OCI-LY7 (cell line): ENCODE data around the gene STXBP5. TPM values are rescaled to one million over a fixed set of nuclear protein-coding genes. Genes with fewer than 3 reads are reported as not detected.

Experiments
- BruUV-seq: library from RNA; stranded (reverse); fragments of 400-500 nt; replicated peaks from 2 replicates; lab custom pipeline; 2021; lab: Mats Ljungman, UMichigan
- CTCF ChIA-PET: fragments of 300-600 bp; sonication (Branson Sonifier 250); formaldehyde crosslinking; loops from one replicate; lab custom pipeline; 2022; ENCODE audit warnings: antibody characterized with exemption; ENCODE audit not compliant: unreplicated experiment; lab: Charles Lee
- POLR2A ChIA-PET: fragments of 300-600 bp; sonication (Branson Sonifier 250); formaldehyde crosslinking; loops from one replicate; lab custom pipeline; 2022; ENCODE audit warnings: antibody characterized with exemption; lab: Charles Lee
- DNase-seq: peaks from one replicate; pipeline ENCODE4 v3.0.0-alpha.2; 2015; ENCODE audit warnings: low spot score
- H2AFZ ChIP-seq: fragments of 200-600 bp; sonication (generic), shearing (Covaris generic); 2 replicates; pipeline ENCODE4 v1.6.1; 2014; ENCODE audit warnings: mild to moderate bottlenecking, antibody characterized with exemption, low read length, moderate library complexity
- H3K27ac ChIP-seq: fragments of 200-600 bp; sonication (generic); 2 replicates; pipeline ENCODE4 v1.5.1; 2014; ENCODE audit warnings: mixed run types, low read depth, mild to moderate bottlenecking, moderate library complexity, low read length, inconsistent platforms; ENCODE audit not compliant: poor library complexity, severe bottlenecking
- H3K36me3 ChIP-seq: fragments of 200-600 bp; sonication (generic); 2 replicates; pipeline ENCODE4 v1.6.1; 2014; ENCODE audit warnings: mild to moderate bottlenecking, antibody characterized with exemption, low read length, moderate library complexity, mixed read lengths; ENCODE audit not compliant: insufficient read depth
- H3K4me1 ChIP-seq: fragments of 200-600 bp; sonication (generic); 2 replicates; pipeline ENCODE4 v1.5.1; 2014; ENCODE audit warnings: mild to moderate bottlenecking, low read length; ENCODE audit not compliant: insufficient read depth, poor library complexity, severe bottlenecking
- H3K4me2 ChIP-seq: fragments of 200-600 bp; sonication (generic); 2 replicates; pipeline ENCODE4 v1.6.1; 2014; ENCODE audit warnings: mild to moderate bottlenecking, low read length
- H3K4me3 ChIP-seq: fragments of 200-600 bp; sonication (generic); 2 replicates; pipeline ENCODE4 v1.5.1; 2014; ENCODE audit warnings: mild to moderate bottlenecking, low read depth, low read length; ENCODE audit not compliant: poor library complexity, severe bottlenecking
- H3K79me2 ChIP-seq: fragments of 200-600 bp; sonication (generic); 2 replicates; pipeline ENCODE4 v1.6.1; 2016; ENCODE audit warnings: low read depth, mild to moderate bottlenecking, low read length, moderate library complexity, mixed read lengths; ENCODE audit not compliant: insufficient read depth
- H3K9me2 ChIP-seq: fragments of 200-600 bp; sonication (generic); 2 replicates; pipeline ENCODE4 v1.6.1; 2016; ENCODE audit warnings: mild to moderate bottlenecking, low read length, mixed read lengths; ENCODE audit not compliant: insufficient read depth
- H3K9me3 ChIP-seq: fragments of 200-600 bp; sonication (generic); 2 replicates; pipeline ENCODE4 v1.6.1; 2014; ENCODE audit warnings: mild to moderate bottlenecking, mixed run types, low read length, mixed read lengths
- H4K20me1 ChIP-seq: fragments of 200-600 bp; sonication (generic); 2 replicates; pipeline ENCODE4 v1.6.1; 2014; ENCODE audit warnings: mild to moderate bottlenecking, antibody characterized with exemption, low read length, moderate library complexity, mixed read lengths; ENCODE audit not compliant: insufficient read depth
- EZH2phosphoT487 ChIP-seq: fragments of 200-600 bp; sonication (generic); IDR thresholded peaks from 2 replicates; pipeline ENCODE4 v1.6.1; 2018; ENCODE audit warnings: low read depth, borderline replicate concordance, mild to moderate bottlenecking, mixed run types, antibody characterized with exemption, low read length, moderate library complexity, mixed read lengths
- intact Hi-C: fragments of 100-400 bp; cut with micrococcal nuclease; formaldehyde crosslinking; loops from one replicate; pipeline ENCODE4 v1.10.0; 2022; ENCODE audit not compliant: unreplicated experiment
- total RNA-seq, 2 experiments: library from RNA; depleted of rRNA in 1 of 2; stranded (reverse); fragments of >200 nt in 1 of 2; shearing (Covaris generic) in 1 of 2; gene quantifications; 2 replicates each; pipeline ENCODE4 v1.2.3, GENCODE V29; 2014 to 2022
- TF ChIP-seq, protein P1 (sequence below): fragments of 200-600 bp; sonication (generic); conservative IDR thresholded peaks from 2 replicates; pipeline ENCODE4 v1.5.1; 2014; ENCODE audit warnings: mild to moderate bottlenecking, antibody characterized with exemption, low read length, moderate library complexity, mixed read lengths

The STXBP5 gene
- total RNA-seq, 2 experiments from 2014 or later, result 12.3 to 15.4 TPM

DNA sequence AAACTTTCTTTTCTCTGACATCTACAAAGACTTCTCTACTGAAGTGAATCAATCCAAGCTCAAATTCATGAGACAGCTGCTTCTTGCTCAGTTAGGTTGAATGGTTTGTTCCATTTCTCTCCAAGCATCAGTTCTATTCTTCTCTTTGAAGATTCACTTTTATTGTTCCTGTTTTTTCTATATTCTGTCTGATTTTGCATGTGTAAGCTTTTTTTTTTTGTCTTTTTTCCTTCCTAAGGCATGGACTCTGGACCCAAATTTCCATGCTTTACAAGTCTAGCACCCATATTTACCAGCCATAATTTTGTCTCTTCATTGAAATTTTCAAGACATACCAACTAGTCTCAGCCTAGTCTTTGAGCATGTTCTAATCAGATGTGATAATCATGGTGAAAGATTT is 25.9 kb upstream of the STXBP5 start:
- intact Hi-C loops, result no loop called here
- DNase-seq, result no peak
- H3K79me2 ChIP-seq, result no peaks in the 10 kb centered on the region
- no peaks in the 10 kb centered on the region for H3K4me1 ChIP-seq
- TF ChIP-seq, protein P1, sequence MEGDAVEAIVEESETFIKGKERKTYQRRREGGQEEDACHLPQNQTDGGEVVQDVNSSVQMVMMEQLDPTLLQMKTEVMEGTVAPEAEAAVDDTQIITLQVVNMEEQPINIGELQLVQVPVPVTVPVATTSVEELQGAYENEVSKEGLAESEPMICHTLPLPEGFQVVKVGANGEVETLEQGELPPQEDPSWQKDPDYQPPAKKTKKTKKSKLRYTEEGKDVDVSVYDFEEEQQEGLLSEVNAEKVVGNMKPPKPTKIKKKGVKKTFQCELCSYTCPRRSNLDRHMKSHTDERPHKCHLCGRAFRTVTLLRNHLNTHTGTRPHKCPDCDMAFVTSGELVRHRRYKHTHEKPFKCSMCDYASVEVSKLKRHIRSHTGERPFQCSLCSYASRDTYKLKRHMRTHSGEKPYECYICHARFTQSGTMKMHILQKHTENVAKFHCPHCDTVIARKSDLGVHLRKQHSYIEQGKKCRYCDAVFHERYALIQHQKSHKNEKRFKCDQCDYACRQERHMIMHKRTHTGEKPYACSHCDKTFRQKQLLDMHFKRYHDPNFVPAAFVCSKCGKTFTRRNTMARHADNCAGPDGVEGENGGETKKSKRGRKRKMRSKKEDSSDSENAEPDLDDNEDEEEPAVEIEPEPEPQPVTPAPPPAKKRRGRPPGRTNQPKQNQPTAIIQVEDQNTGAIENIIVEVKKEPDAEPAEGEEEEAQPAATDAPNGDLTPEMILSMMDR, result no peak
- no peak for TF ChIP-seq EZH2phosphoT487
- no peaks in the 10 kb centered on the region for H3K9me3 ChIP-seq
- H3K4me2 ChIP-seq, result no peak overlapping the region
- H4K20me1 ChIP-seq, result no peaks in the 10 kb centered on the region
- ChIA-PET POLR2A (interaction anchor here (0.6 kb wide), 3 partner anchors 66 to 1281 kb away, joined by 3 to 4 read pairs (median 3); no protein-coding TSS in a partner anchor), CTCF (no interaction called here)
- no peak overlapping the region for H3K4me3 ChIP-seq
- no peak overlapping the region for H2AFZ ChIP-seq
- H3K36me3 ChIP-seq, result no peaks in the 10 kb centered on the region
- BruUV-seq, result no TSS peak
- no peak overlapping the region for H3K27ac ChIP-seq
- H3K9me2 ChIP-seq, result no peaks in the 10 kb centered on the region

- no peaks in the 10 kb centered on the region for H3K79me2 ChIP-seq
- TF ChIP-seq, protein P1, result no peak
- TF ChIP-seq EZH2phosphoT487, result no peak
- ChIA-PET POLR2A (no interaction called here), CTCF (no interaction called here)
- no peaks in the 10 kb centered on the region for H4K20me1 ChIP-seq
- H3K4me2 ChIP-seq, result no peak overlapping the region
- no peaks in the 10 kb centered on the region for H3K9me2 ChIP-seq
- H3K27ac ChIP-seq, result no peak overlapping the region
- no peaks in the 10 kb centered on the region for H3K4me1 ChIP-seq
- no peak overlapping the region for H3K4me3 ChIP-seq
- no peaks in the 10 kb centered on the region for H3K9me3 ChIP-seq
- no peaks in the 10 kb centered on the region for H3K36me3 ChIP-seq
- DNase-seq, result no peak
- BruUV-seq, result no TSS peak
- intact Hi-C loops, result no loop called here
- H2AFZ ChIP-seq, result no peak overlapping the region
These were observed 24.4 kb upstream of the STXBP5 start for GRCh38 chr6:147179809-147180208.

GRCh38 chr6:147180926-147181325 is 23.3 kb upstream of the STXBP5 start:
- POLR2A ChIA-PET, result no interaction called here
- no peaks in the 10 kb centered on the region for H3K36me3 ChIP-seq
- H3K27ac ChIP-seq, result no peak overlapping the region
- no peak for DNase-seq
- no TSS peak for BruUV-seq
- CTCF ChIA-PET, result no interaction called here
- no peaks in the 10 kb centered on the region for H3K4me1 ChIP-seq
- H3K79me2 ChIP-seq, result no peaks in the 10 kb centered on the region
- no peak overlapping the region for H3K4me3 ChIP-seq
- intact Hi-C loops, result no loop called here
- H3K4me2 ChIP-seq, result no peak overlapping the region
- H3K9me2 ChIP-seq, result no peaks in the 10 kb centered on the region
- no peaks in the 10 kb centered on the region for H3K9me3 ChIP-seq
- no peak for TF ChIP-seq EZH2phosphoT487
- TF ChIP-seq, protein P1, result no peak
- H2AFZ ChIP-seq, result no peak overlapping the region
- no peaks in the 10 kb centered on the region for H4K20me1 ChIP-seq
